GM12864 (cell line): ENCODE results near the gene ADARB1.

Experiments
- DNase-seq: peaks from one replicate; pipeline ENCODE4 v3.0.0-alpha.2; 2011; ENCODE audit warnings: low read depth
- H3K4me3 ChIP-seq: 2 replicates; pipeline ENCODE4 v1.5.1; 2011; ENCODE audit warnings: mild to moderate bottlenecking, low read depth, low read length, control low read depth
- CTCF ChIP-seq: IDR thresholded peaks from 2 replicates; pipeline ENCODE4 v1.5.1; 2011; ENCODE audit warnings: low read depth, mild to moderate bottlenecking, moderate library complexity, low read length, control low read depth, inconsistent platforms; ENCODE audit errors: missing control alignments

Gene ADARB1

GRCh38 chr21:45192332-45192731 is 118.0 kb downstream of the ADARB1 start:
- no peak for DNase-seq
- TF ChIP-seq CTCF: no peak
- H3K4me3 ChIP-seq: no peak overlapping the region

GRCh38 chr21:45196620-45197019 is 122.2 kb downstream of the ADARB1 start:
- no peak overlapping the region for H3K4me3 ChIP-seq
- no peak for TF ChIP-seq CTCF
- no peak for DNase-seq

- TF ChIP-seq CTCF: no peak
- H3K4me3 ChIP-seq: no peak overlapping the region
- DNase-seq: no peak
Measured at GRCh38 chr21:45199201-45199600, 124.8 kb downstream of the ADARB1 start.

- TF ChIP-seq CTCF: no peak
- no peak for DNase-seq
- H3K4me3 ChIP-seq: no peak overlapping the region
Measured at GRCh38 chr21:45200031-45200430, 125.7 kb downstream of the ADARB1 start.

- no peak for TF ChIP-seq CTCF
- no peak overlapping the region for H3K4me3 ChIP-seq
- DNase-seq: no peak
Measured at GRCh38 chr21:45200581-45201296, 126.4 kb downstream of the ADARB1 start.

GRCh38 chr21:45202344-45202743 is 128.0 kb downstream of the ADARB1 start:
- no peak for TF ChIP-seq CTCF
- H3K4me3 ChIP-seq: no peak overlapping the region
- DNase-seq: no peak

- no peak overlapping the region for H3K4me3 ChIP-seq
- no peak for TF ChIP-seq CTCF
- DNase-seq: no peak
Measured at GRCh38 chr21:45202889-45203288, 128.5 kb downstream of the ADARB1 start.
